ENCODE measurements around the gene MS4A6E.

The MS4A6E gene

GRCh38 chr11:60367009-60367408 is 40.0 kb downstream of the MS4A6E start:
- H3K27me3 ChIP-seq (ENCODE audit: insufficient read depth, low read depth): no peaks in the 10 kb centered on the region
- no peaks in the 10 kb centered on the region for H3K79me2 ChIP-seq (ENCODE audit: insufficient read depth, low read depth)
- peaks cover 19% of the 10 kb centered on the region for H3K4me1 ChIP-seq (ENCODE audit: low read depth, poor library complexity, severe bottlenecking)
- peak overlapping the region; percentile 19; the same call in 1 of the 2 replicates for H3K4me2 ChIP-seq
- TF ChIP-seq CTCF (conservative IDR thresholded peaks at IDR 0.05; ENCODE audit: low read depth, low read length): no peak
- H4K20me1 ChIP-seq (ENCODE audit: insufficient read depth): no peaks in the 10 kb centered on the region
- no peak overlapping the region for H3K9ac ChIP-seq
- no peaks in the 10 kb centered on the region for H3K36me3 ChIP-seq (ENCODE audit: insufficient read depth)
- H3K4me3 ChIP-seq (IDR thresholded peaks at IDR 0.05; ENCODE audit: insufficient read depth, low read depth, low read length): no peak overlapping the region
- H3K27ac ChIP-seq: peak overlapping the region; percentile 5; the same call in 1 of the 2 replicates
- H2AFZ ChIP-seq (ENCODE audit: low read depth): no peak overlapping the region

- no peaks in the 10 kb centered on the region for H4K20me1 ChIP-seq (ENCODE audit: insufficient read depth)
- H3K9ac ChIP-seq: no peak overlapping the region
- H3K4me2 ChIP-seq: no peak overlapping the region
- H3K79me2 ChIP-seq (ENCODE audit: insufficient read depth, low read depth): no peaks in the 10 kb centered on the region
- no peak overlapping the region for H3K27ac ChIP-seq
- peaks cover 19% of the 10 kb centered on the region for H3K4me1 ChIP-seq (ENCODE audit: low read depth, poor library complexity, severe bottlenecking)
- no peaks in the 10 kb centered on the region for H3K27me3 ChIP-seq (ENCODE audit: insufficient read depth, low read depth)
- H3K36me3 ChIP-seq (ENCODE audit: insufficient read depth): no peaks in the 10 kb centered on the region
- no peak for TF ChIP-seq CTCF (conservative IDR thresholded peaks at IDR 0.05; ENCODE audit: low read depth, low read length)
- no peak overlapping the region for H3K4me3 ChIP-seq (IDR thresholded peaks at IDR 0.05; ENCODE audit: insufficient read depth, low read depth, low read length)
- no peak overlapping the region for H2AFZ ChIP-seq (ENCODE audit: low read depth)
These were observed 40.8 kb downstream of the MS4A6E start for GRCh38 chr11:60367896-60368295.

GRCh38 chr11:60370252-60370810 is 43.3 kb downstream of the MS4A6E start:
- no peak overlapping the region for H3K4me3 ChIP-seq (IDR thresholded peaks at IDR 0.05; ENCODE audit: insufficient read depth, low read depth, low read length)
- H3K27ac ChIP-seq: no peak overlapping the region
- no peak for TF ChIP-seq CTCF (conservative IDR thresholded peaks at IDR 0.05; ENCODE audit: low read depth, low read length)
- H3K4me1 ChIP-seq (ENCODE audit: low read depth, poor library complexity, severe bottlenecking): peaks cover 19% of the 10 kb centered on the region
- no peak overlapping the region for H3K4me2 ChIP-seq
- no peaks in the 10 kb centered on the region for H3K79me2 ChIP-seq (ENCODE audit: insufficient read depth, low read depth)
- H3K36me3 ChIP-seq (ENCODE audit: insufficient read depth): no peaks in the 10 kb centered on the region
- H2AFZ ChIP-seq (ENCODE audit: low read depth): no peak overlapping the region
- H3K27me3 ChIP-seq (ENCODE audit: insufficient read depth, low read depth): no peaks in the 10 kb centered on the region
- no peak overlapping the region for H3K9ac ChIP-seq
- H4K20me1 ChIP-seq (ENCODE audit: insufficient read depth): no peaks in the 10 kb centered on the region

DNA sequence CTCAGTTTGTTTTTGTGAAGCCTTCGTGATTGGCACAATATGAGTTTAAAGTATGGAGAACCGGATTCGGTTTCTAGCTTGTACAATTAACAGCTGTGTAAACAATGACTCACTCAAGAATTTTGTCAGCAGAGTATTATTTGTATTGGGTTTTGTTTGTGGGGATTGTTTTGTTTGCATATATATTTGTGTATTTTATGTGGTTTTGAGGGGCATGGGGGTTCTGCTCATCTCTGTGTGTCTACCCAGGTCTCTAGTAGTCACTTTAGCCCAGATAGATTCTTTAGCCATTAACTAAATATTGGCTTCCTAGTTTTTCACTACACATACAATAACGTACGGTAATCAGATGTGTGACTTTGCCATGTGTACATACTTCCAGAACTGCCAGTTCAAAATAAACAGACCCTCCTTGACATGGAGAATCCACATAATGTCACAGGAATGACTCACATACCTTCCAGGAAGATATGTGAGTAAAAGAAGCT is 43.8 kb downstream of the MS4A6E start:
- no peaks in the 10 kb centered on the region for H3K36me3 ChIP-seq (ENCODE audit: insufficient read depth)
- H3K27me3 ChIP-seq (ENCODE audit: insufficient read depth, low read depth): no peaks in the 10 kb centered on the region
- H3K4me3 ChIP-seq (IDR thresholded peaks at IDR 0.05; ENCODE audit: insufficient read depth, low read depth, low read length): no peak overlapping the region
- no peak overlapping the region for H3K9ac ChIP-seq
- no peaks in the 10 kb centered on the region for H3K79me2 ChIP-seq (ENCODE audit: insufficient read depth, low read depth)
- TF ChIP-seq CTCF (conservative IDR thresholded peaks at IDR 0.05; ENCODE audit: low read depth, low read length): no peak
- H4K20me1 ChIP-seq (ENCODE audit: insufficient read depth): no peaks in the 10 kb centered on the region
- no peak overlapping the region for H3K4me2 ChIP-seq
- no peak overlapping the region for H3K27ac ChIP-seq
- H2AFZ ChIP-seq (ENCODE audit: low read depth): no peak overlapping the region
- H3K4me1 ChIP-seq (ENCODE audit: low read depth, poor library complexity, severe bottlenecking): peaks cover 18% of the 10 kb centered on the region

Measured in KMS-11 (cell line).